Aorta (tissue), 5 donors: ENCODE data around the gene ABHD16B. TPM values are rescaled to one million over a fixed set of nuclear protein-coding genes. Genes with fewer than 3 reads are reported as not detected.
"Not testable (repeated sequence)": the region's sequence is repeated elsewhere in the genome, so short reads cannot be mapped to it uniquely, and the experiment has no call there.

Experiments
- ATAC-seq: fragments of 200-7000 bp; cut with Tn5 transposase; one replicate; pipeline ENCODE4 v1.9.1; 2022; ENCODE audit warnings: moderate library complexity; ENCODE audit not compliant: low FRiP score
- DNase-seq, 2 donors: peaks; one replicate each; pipeline ENCODE4 v3.0.0-alpha.2; 2020
- H3K27ac ChIP-seq, 2 donors: one replicate each; pipeline ENCODE4 v1.5.1; 2013; ENCODE audit warnings: low read length in 2 of 2, mild to moderate bottlenecking in 2 of 2, moderate library complexity in 2 of 2, control low read depth in 1 of 2, inconsistent platforms in 1 of 2, low read depth in 1 of 2
- H3K27me3 ChIP-seq, 2 donors: one replicate each; pipeline ENCODE4 v1.6.1; 2013; ENCODE audit warnings: control low read depth in 1 of 2, low read length in 1 of 2, mild to moderate bottlenecking in 1 of 2, moderate library complexity in 1 of 2; ENCODE audit not compliant: insufficient read depth in 2 of 2, control insufficient read depth in 1 of 2
- H3K36me3 ChIP-seq, 2 donors: one replicate each; pipeline ENCODE4 v1.6.1; 2013; ENCODE audit warnings: control low read depth in 1 of 2, low read length in 1 of 2, mild to moderate bottlenecking in 1 of 2; ENCODE audit not compliant: insufficient read depth in 2 of 2, control insufficient read depth in 1 of 2
- H3K4me1 ChIP-seq, 2 donors: one replicate each; pipeline ENCODE4 v1.6.1; 2013; ENCODE audit warnings: low read length in 2 of 2, control low read depth in 1 of 2, mild to moderate bottlenecking in 1 of 2, moderate library complexity in 1 of 2; ENCODE audit not compliant: insufficient read depth in 2 of 2, control insufficient read depth in 1 of 2
- H3K4me3 ChIP-seq, 2 donors: one replicate each; pipeline ENCODE4 v1.5.1; 2013; ENCODE audit warnings: low read length in 2 of 2, control low read depth in 1 of 2, mild to moderate bottlenecking in 1 of 2
- H3K9me3 ChIP-seq: one replicate; pipeline ENCODE4 v1.6.1; 2013; ENCODE audit warnings: mild to moderate bottlenecking, low read length; ENCODE audit not compliant: control insufficient read depth
- WGBS, 2 donors: extraction: QIAGEN DNeasy Blood & Tissue Kit; methylation state at CpG; one replicate each; pipeline ENCODE4 v1.1.7; 2013; 5-methylcytosine and 5-hydroxymethylcytosine counted together
- intact Hi-C, 2 donors: fragments of 100-400 bp; cut with DNase I; formaldehyde crosslinking; loops; one replicate each; pipeline versions ENCODE4 v1.14.2 to v1.15.0; 2022
- polyA plus RNA-seq, 2 donors: library from polyadenylated mRNA; stranded (reverse); fragments of 200-250 nt; gene quantifications; one replicate each; pipeline ENCODE4 v1.2.3, GENCODE V29; 2013
- total RNA-seq, 2 donors: library from RNA; stranded (reverse); fragmentation: NEBNext Ultra II Directional; extraction: Animal tissue kit (Norgen Biotek cat#: 25700); gene quantifications; one replicate each; pipeline ENCODE4 v1.2.1, GENCODE V29; 2021
- donor health status: healthy with polysubstance abuse.
- donor health status: Bipolar disorder and iron deficiency.
- donor health status: DM: no; HTN: no; CAD: no.
- donor health status: DM: no; HTN: no; CAD: no.
- donor health status: DM: yes; HTN: yes; CAD: no.

The ABHD16B gene
- total and polyA plus RNA-seq, 4 donors, result 0.38 TPM; not detected in 3

DNA sequence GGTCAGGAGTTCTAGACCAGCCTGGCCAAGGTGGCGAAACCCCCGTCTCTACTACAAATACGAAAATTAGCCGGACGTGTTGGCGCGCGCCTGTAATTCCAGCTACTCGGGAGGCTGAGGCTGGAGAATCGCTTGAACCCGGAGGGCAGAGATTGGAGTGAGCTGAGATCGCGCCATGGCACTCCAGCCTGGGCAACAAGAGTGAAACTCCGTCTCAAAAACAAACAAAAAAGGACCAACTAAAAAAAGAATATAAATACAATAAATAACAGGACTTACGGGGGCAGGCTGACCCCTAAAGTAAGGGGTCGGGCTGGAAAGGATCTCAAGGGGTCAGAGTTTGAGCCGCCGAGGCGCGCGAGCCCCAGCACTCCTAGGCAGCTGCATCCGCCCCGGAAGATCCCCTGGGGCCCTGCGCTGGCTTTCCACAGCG is 3.3 kb downstream of the ABHD16B start:
- H3K27ac ChIP-seq, result no peak overlapping the region
- ATAC-seq (no peak), DNase-seq (no peak)
- peaks cover 0 to 6% of the 10 kb centered on the region in 2 donors for H3K36me3 ChIP-seq
- WGBS, 2 donors, result 0% methylated on average over 25 of the region's 25 CpGs
- H3K27me3 ChIP-seq, result no peaks in the 10 kb centered on the region
- H3K4me1 ChIP-seq, result no peaks in the 10 kb centered on the region
- H3K9me3 ChIP-seq, result no peaks in the 10 kb centered on the region
- intact Hi-C loops, result loop anchor here (2.0 to 5.0 kb wide), 3 partner anchors 77 to 327 kb away; partner anchors contain the start of gene PTK6 (in 1 of the 2)
- peak overlapping the region; percentile 22 to 63 for H3K4me3 ChIP-seq

DNA sequence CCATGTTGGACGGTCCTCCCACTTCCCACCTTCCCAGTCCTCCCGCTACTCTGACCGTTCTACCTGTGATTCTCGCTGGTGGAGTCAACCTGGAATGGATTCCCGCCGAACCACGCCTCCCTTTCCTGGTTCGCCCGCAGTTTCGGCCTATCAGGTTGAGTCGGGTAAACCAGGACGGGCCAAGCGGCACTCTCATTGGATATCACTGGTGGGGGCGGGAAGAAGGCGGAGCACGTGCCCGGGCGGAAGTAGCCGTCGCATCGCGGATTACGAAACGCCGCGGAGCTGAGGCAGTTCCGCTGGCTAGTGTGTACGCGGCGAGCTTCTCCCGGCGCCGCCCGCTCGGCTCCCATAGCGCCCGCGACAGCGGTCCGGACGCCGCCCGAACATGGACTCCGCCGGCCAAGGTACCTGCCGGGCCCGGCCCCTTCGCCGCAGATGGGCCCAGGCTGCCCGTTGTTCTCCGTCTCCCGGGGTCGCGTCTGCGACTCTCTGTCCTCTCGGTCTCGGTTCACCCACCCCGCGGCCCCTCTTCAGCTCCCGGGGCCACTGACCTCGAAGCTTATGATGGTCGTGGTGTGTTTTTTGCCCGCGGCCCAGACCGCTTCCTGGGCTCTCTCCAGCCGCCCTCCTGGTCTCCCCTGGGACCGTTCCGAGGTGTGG is 3.8 kb downstream of the ABHD16B start, which contains the start of gene TPD52L2:
TSS of gene TPD52L2 (plus strand) at position 293 of the 663 bp plus-strand sequence. CDS start at position 389, 96 bp downstream.
- peak; percentile 99 for DNase-seq
- Histone ChIP-seq H3K4me1 (no peaks in the 10 kb centered on the region), H3K27ac (peak within 1 kb of the TSS; percentile 11 to 53), H3K9me3 (no peaks in the 10 kb centered on the region), H3K4me3 (peak within 1 kb of the TSS; percentile 22 to 63), H3K36me3 (peaks cover 0 to 6% of the 10 kb centered on the region in 2 donors), H3K27me3 (no peaks in the 10 kb centered on the region)
- ATAC-seq, result peak; percentile 95
- intact Hi-C loops, result loop anchor here (2.0 to 5.0 kb wide), 4 partner anchors 33 to 328 kb away; partner anchors contain the start of genes PTK6 (in 1 of the 2) and ZBTB46 (in 1 of the 2)
- WGBS, 2 donors, result 0% methylated on average over 68 of the region's 68 CpGs

DNA sequence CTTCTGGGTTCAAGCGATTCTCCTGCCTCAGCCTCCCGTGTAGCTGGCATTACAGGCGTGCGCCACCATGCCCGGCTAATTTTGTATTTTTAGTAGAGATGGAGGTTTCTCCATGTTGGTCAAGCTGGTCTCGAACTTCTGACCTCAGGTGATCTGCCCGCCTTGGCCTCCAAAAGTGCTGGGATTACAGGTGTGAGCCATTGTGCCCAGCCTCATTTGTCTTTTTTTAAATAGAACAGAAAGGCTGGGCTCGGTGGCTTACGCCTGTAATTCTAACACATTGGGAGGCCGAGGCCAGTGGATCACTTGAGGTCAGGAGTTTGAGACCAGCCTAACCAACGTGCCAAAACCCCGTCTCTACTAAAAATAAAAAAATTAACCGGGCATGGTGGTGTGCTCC is 5.7 kb downstream of the ABHD16B start:
- not testable (repeated sequence) for H3K36me3 ChIP-seq
- 91 to 94% methylated on average over 13 of the region's 13 CpGs for WGBS, 2 donors

DNA sequence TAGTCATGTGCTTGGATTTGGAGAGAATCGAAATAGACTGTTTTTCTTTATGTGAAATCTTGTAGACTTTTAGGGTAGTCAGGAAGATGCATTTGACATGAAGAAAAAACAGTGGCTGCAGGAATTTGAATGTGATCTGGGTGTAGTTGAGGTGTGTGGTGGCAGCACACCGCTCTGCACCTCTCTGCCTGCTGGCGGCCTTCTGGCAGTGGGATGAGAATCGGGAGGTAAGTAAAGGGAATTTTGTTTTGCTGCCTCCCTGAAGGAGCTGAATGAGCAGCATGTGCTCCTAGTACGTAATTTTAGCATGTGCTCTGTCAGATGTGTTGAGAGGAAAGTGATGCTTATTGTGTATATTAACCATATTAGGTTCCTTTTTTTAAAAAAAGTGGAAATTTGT is 7.0 kb downstream of the ABHD16B start:
- Histone ChIP-seq H3K9me3 (no peaks in the 10 kb centered on the region), H3K36me3 (peaks cover 0 to 4% of the 10 kb centered on the region in 2 donors), H3K27ac (no peak overlapping the region), H3K4me1 (no peaks in the 10 kb centered on the region), H3K27me3 (no peaks in the 10 kb centered on the region), H3K4me3 (no peak overlapping the region)
- WGBS, 2 donors, result 87% methylated on average over 5 of the region's 5 CpGs
- intact Hi-C loops, result loop anchor here in 1 of 2 donors (5.0 kb wide), 1 partner anchor 36 kb away; the partner anchor contains the start of gene ZBTB46
- DNase-seq, result no peak
- ATAC-seq, result no peak

More for the DNA sequence above, 5.7 kb downstream of the ABHD16B start:
- H3K9me3 ChIP-seq, ATAC-seq, H3K4me1 ChIP-seq, H3K27ac ChIP-seq, H3K27me3 ChIP-seq, H3K4me3 ChIP-seq, DNase-seq: not testable (repeated sequence)
- intact Hi-C loops, result loop anchor here in 1 of 2 donors (5.0 kb wide), 1 partner anchor 35 kb away; the partner anchor contains the start of gene ZBTB46

- DNase-seq (peak in 1 of 2 donors; percentile 79), ATAC-seq (peak; percentile 74)
- 82 to 83% methylated on average over 14 of the region's 14 CpGs for WGBS, 2 donors
- Histone ChIP-seq H3K9me3 (no peaks in the 10 kb centered on the region), H3K27ac (no peak overlapping the region), H3K4me1 (no peaks in the 10 kb centered on the region), H3K4me3 (no peak overlapping the region), H3K27me3 (no peaks in the 10 kb centered on the region), H3K36me3 (peaks cover 0 to 16% of the 10 kb centered on the region in 2 donors)
- intact Hi-C loops, result no loop called here
Observed at GRCh38 chr20:63873477-63873971, 12.2 kb downstream of the ABHD16B start.

- H3K9me3 ChIP-seq, ATAC-seq, H3K4me1 ChIP-seq, H3K4me3 ChIP-seq, H3K27ac ChIP-seq, intact Hi-C loops, H3K27me3 ChIP-seq, DNase-seq: not testable (repeated sequence)
- WGBS, 2 donors, result 85 to 94% methylated on average over 7 of the region's 7 CpGs
- peaks cover 0 to 15% of the 10 kb centered on the region in 2 donors for H3K36me3 ChIP-seq
Observed at GRCh38 chr20:63874241-63874640, 12.9 kb downstream of the ABHD16B start.

DNA sequence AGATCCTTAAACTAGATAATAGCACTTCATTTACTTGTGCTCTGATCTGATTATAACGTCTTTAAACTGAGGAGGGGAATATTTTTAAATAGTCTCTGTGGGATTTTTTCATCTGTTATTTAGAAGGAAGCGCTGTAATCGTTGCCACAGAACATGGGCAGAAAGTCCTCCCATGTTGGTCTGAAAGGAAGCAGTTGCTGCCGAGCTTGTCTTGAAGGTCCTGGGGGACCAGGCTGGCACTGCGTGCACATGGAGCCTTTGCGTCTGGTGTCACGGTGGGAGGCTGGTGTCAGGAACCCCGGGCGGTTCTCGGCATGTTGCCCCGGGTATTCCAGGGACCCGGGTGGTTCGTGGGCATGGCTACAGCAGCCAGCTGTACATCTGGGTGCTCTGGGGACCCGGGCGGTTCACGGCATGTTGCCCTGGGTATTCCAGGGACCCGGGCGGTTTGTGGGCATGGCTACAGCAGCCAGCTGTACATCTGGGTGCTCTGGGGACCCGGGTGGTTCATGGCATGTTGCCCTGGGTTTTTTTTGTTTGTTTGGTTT is 15.3 kb downstream of the ABHD16B start:
- Histone ChIP-seq H3K4me3 (no peak overlapping the region), H3K9me3 (no peaks in the 10 kb centered on the region), H3K4me1 (no peaks in the 10 kb centered on the region), H3K27ac (no peak overlapping the region), H3K36me3 (peaks cover 0 to 13% of the 10 kb centered on the region in 2 donors), H3K27me3 (no peaks in the 10 kb centered on the region)
- 89 to 90% methylated on average over 19 of the region's 19 CpGs for WGBS, 2 donors
- intact Hi-C loops, result no loop called here
- DNase-seq (no peak), ATAC-seq (no peak)

DNA sequence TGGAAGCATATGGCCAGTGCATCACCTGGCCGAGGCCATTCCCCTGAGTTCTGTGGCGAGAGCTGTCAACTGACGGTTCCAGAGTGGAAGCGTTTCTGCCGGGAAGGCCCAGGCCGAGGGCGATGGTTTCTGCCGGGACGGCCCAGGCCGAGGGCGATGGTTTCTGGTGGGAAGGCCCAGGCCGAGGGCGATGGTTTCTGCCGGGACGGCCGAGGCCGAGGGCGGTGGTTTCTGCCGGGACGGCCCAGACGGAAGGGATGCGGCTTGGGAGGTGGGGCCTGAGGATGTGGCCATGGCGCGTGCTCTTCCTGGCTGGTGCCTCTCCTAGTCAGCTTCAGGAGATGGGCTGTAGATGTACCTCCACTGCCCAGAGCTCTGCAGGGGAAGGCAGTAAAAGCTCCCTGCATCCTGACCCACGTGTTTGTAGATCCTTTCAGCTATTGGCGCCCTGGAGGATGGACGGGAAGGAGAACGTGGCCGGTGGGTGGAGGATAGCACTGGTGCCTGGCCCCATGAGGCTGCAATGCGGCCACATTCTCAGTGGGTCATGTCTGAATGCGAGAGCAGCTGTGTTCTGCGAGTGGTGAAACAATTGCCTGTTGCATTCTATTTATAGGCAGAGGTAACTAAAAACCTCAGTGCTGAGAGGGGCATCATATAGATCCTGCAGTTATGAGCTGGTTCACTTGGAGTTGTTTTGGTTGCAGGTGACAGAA is 16.6 kb downstream of the ABHD16B start:
- H3K27me3 ChIP-seq, result no peaks in the 10 kb centered on the region
- H3K27ac ChIP-seq, result no peak overlapping the region
- no peak for ATAC-seq
- H3K9me3 ChIP-seq, result no peaks in the 10 kb centered on the region
- no peak for DNase-seq
- H3K36me3 ChIP-seq, result peaks cover 0 to 13% of the 10 kb centered on the region in 2 donors
- WGBS, 2 donors, result 88 to 91% methylated on average over 32 of the region's 32 CpGs
- intact Hi-C loops, result no loop called here
- H3K4me1 ChIP-seq, result no peaks in the 10 kb centered on the region
- no peak overlapping the region for H3K4me3 ChIP-seq
